Activated CD8-positive, alpha-beta T cell treated with anti-CD3 and anti-CD28 coated beads, Interleukin-2, amount 10 ng/mL, durations not matched to agents 7 days and 5 days (primary cell): Measurements from ENCODE around the gene HHLA2. TPM values are rescaled to one million over a fixed set of nuclear protein-coding genes. Genes with fewer than 3 reads are reported as not detected.
"Not testable (repeated sequence)": the region's sequence is repeated elsewhere in the genome, so short reads cannot be mapped to it uniquely, and the experiment has no call there.

Experiments
- ATAC-seq: fragments of 150-1000 bp; cut with Tn5 transposase; one replicate; pipeline ENCODE4 v1.10.0; 2021; ENCODE audit warnings: moderate library complexity
- CTCF ChIA-PET: fragments of 350-600 bp; sonication (Branson Sonifier 250); formaldehyde crosslinking; loops from one replicate; lab custom pipeline; 2021; ENCODE audit warnings: antibody characterized with exemption; lab: Charles Lee
- POLR2A ChIA-PET: fragments of 350-600 bp; sonication (Branson Sonifier 250); formaldehyde crosslinking; loops from one replicate; lab custom pipeline; 2021; ENCODE audit warnings: antibody characterized with exemption; lab: Charles Lee
- DNase-seq: peaks from one replicate; pipeline ENCODE4 v3.0.0-alpha.2; 2020
- H3K27ac Mint-ChIP-seq: one replicate; pipeline ENCODE4 v1.8.0; 2021; ENCODE audit warnings: mild to moderate bottlenecking, mixed read lengths
- H3K27me3 Mint-ChIP-seq: one replicate; pipeline ENCODE4 v1.8.0; 2021; ENCODE audit warnings: low read depth, mixed read lengths
- H3K36me3 Mint-ChIP-seq: one replicate; pipeline ENCODE4 v1.8.0; 2021; ENCODE audit warnings: low read depth, mixed read lengths
- H3K4me1 Mint-ChIP-seq: one replicate; pipeline ENCODE4 v1.8.0; 2021; ENCODE audit warnings: low read depth, mixed read lengths
- H3K4me3 Mint-ChIP-seq: one replicate; pipeline ENCODE4 v1.8.0; 2021; ENCODE audit warnings: mild to moderate bottlenecking, mixed read lengths
- H3K9me3 Mint-ChIP-seq: one replicate; pipeline ENCODE4 v1.8.0; 2022; ENCODE audit warnings: mixed read lengths; ENCODE audit not compliant: insufficient read depth
- total RNA-seq, 2 experiments: library from RNA; stranded (reverse); gene quantifications; one replicate each; pipeline ENCODE4 v1.2.3, GENCODE V29; 2021

The HHLA2 gene
- total RNA-seq, 2 experiments from 2014 or later, result 3.3 to 3.9 TPM

- DNase-seq, result no peak
- ChIA-PET POLR2A (interaction anchor here (0.6 kb wide), 1 partner anchor 462 kb away, joined by 3 read pairs; no protein-coding TSS in a partner anchor), CTCF (no interaction called here)
- Mint-ChIP-seq H3K4me3 (no peak overlapping the region), H3K36me3 (peaks cover 25% of the 10 kb centered on the region), H3K27ac (no peak overlapping the region), H3K4me1 (peaks cover 19% of the 10 kb centered on the region), H3K27me3 (no peaks in the 10 kb centered on the region), H3K9me3 (peaks cover 19% of the 10 kb centered on the region)
- no peak for ATAC-seq
These were observed 12.4 kb upstream of the HHLA2 start for GRCh38 chr3:108283989-108284388.

DNA sequence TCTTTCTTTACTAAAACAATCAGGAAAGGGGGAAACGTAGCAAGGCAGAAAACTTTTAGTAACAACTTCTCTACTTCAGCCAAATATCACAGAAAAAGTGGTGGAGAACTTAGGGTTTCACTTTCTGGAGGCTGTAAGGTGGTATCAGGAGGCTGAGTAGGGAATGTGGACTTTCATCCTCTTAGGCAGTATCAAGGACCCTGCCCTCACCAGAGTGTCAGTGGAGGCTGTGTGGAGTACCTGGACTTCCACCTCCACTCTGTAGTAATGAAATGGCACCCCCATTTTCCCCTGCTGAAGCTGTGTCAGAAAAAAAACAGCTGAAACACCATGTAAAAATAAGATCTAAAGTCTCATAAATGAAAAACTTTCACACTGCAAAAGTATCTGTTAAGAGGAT lies 11.2 kb upstream of the HHLA2 start:
- H3K36me3 Mint-ChIP-seq, result peaks cover 20% of the 10 kb centered on the region
- peaks cover 19% of the 10 kb centered on the region for H3K4me1 Mint-ChIP-seq
- H3K9me3 Mint-ChIP-seq, result peaks cover 8% of the 10 kb centered on the region
- CTCF ChIA-PET, result no interaction called here
- H3K4me3 Mint-ChIP-seq, result no peak overlapping the region
- no peaks in the 10 kb centered on the region for H3K27me3 Mint-ChIP-seq
- POLR2A ChIA-PET, result no interaction called here
- DNase-seq (no peak), ATAC-seq (no peak)
- H3K27ac Mint-ChIP-seq, result no peak overlapping the region

GRCh38 chr3:108287146-108287545 lies 9.2 kb upstream of the HHLA2 start:
- H3K27me3 Mint-ChIP-seq, result no peaks in the 10 kb centered on the region
- H3K36me3 Mint-ChIP-seq, result peaks cover 38% of the 10 kb centered on the region
- H3K9me3 Mint-ChIP-seq, result no peaks in the 10 kb centered on the region
- CTCF ChIA-PET, result no interaction called here
- ATAC-seq (no peak), DNase-seq (no peak)
- H3K27ac Mint-ChIP-seq, result no peak overlapping the region
- H3K4me3 Mint-ChIP-seq, result no peak overlapping the region
- POLR2A ChIA-PET, result no interaction called here
- H3K4me1 Mint-ChIP-seq, result peaks cover 34% of the 10 kb centered on the region

DNA sequence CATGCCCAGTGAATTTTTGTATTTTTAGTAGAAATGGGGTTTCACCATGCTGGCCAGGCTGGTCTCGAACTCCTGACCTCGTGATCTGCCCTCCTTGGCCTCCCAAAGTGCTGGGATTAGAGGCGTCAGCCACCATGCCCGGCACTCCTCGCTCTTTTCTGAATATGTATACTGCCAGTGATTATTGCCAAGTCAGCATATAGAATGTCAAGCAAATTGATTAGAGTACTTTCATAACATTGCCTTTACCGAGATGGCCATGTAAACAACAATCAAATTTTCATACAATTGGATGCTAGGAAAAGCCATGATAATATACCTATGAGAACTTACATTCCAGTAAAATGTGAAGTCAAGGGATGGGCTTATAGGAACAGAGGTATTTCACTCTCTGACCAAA lies 8.2 kb upstream of the HHLA2 start:
- ATAC-seq, H3K9me3 Mint-ChIP-seq, POLR2A ChIA-PET, DNase-seq, CTCF ChIA-PET, H3K27me3 Mint-ChIP-seq, H3K27ac Mint-ChIP-seq, H3K4me3 Mint-ChIP-seq: not testable (repeated sequence)
- Mint-ChIP-seq H3K36me3 (peaks cover 38% of the 10 kb centered on the region), H3K4me1 (peaks cover 45% of the 10 kb centered on the region)

DNA sequence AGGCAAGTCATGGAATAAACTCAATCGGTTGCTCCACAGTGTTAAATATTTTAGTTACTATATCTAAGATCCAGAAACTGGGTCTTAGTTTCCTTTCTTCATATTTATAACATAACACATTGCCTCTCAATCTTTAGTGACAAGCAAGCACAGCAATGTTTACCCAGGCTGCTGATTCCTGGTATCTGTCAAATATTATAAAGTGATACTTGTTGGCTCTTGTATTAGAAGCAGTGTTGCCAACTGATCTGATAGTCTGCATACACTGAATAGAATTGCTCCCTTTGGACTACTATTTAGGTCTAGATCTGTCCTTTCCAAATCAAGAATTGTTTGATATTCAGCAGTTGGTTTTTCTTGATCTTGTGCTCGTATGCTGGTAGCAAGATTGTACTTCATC lies 7.2 kb upstream of the HHLA2 start:
- ChIA-PET CTCF (no interaction called here), POLR2A (no interaction called here)
- peaks cover 52% of the 10 kb centered on the region for H3K4me1 Mint-ChIP-seq
- H3K27me3 Mint-ChIP-seq, result no peaks in the 10 kb centered on the region
- no peaks in the 10 kb centered on the region for H3K9me3 Mint-ChIP-seq
- H3K36me3 Mint-ChIP-seq, result peaks cover 38% of the 10 kb centered on the region
- no peak overlapping the region for H3K27ac Mint-ChIP-seq
- ATAC-seq (no peak), DNase-seq (no peak)
- no peak overlapping the region for H3K4me3 Mint-ChIP-seq

GRCh38 chr3:108292450-108292849 lies 3.9 kb upstream of the HHLA2 start:
- peak overlapping the region; percentile 83 for H3K27ac Mint-ChIP-seq
- H3K4me1 Mint-ChIP-seq, result peaks cover 66% of the 10 kb centered on the region
- peak overlapping the region; percentile 61 for H3K4me3 Mint-ChIP-seq
- ATAC-seq (peak; percentile 4), DNase-seq (no peak)
- no peaks in the 10 kb centered on the region for H3K9me3 Mint-ChIP-seq
- POLR2A ChIA-PET, result interaction anchor here (2.9 to 3.3 kb wide), 2 partner anchors 69 to 166 kb away, joined by 18 to 31 read pairs; partner anchors contain the start of gene IFT57
- no peaks in the 10 kb centered on the region for H3K27me3 Mint-ChIP-seq
- CTCF ChIA-PET, result interaction anchor here (0.9 to 3.8 kb wide), 8 partner anchors 9 to 663 kb away, joined by 3 to 20 read pairs (median 4); no protein-coding TSS in a partner anchor
- peaks cover 26% of the 10 kb centered on the region for H3K36me3 Mint-ChIP-seq

DNA sequence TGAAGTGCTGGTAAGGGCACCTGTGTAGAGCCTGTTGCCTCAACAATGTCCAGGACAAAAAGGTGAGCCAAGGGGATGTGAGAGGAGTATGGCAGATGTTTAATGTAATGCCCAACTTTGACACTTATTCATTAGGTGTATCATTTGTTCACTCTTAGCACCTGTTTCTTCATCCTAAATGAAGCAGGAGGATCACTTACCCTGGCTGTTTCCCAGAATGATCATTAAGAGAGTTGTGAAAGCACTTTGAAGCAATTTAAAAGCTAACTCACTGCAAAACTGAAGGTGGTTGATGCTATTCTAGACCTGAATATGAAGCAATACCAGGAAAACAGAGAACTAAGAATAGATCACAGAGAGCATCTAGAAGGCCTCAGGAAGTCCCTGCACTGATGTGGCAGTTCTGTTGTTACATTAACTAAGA lies 3.4 kb upstream of the HHLA2 start:
- no peaks in the 10 kb centered on the region for H3K9me3 Mint-ChIP-seq
- H3K27me3 Mint-ChIP-seq, result no peaks in the 10 kb centered on the region
- peaks cover 23% of the 10 kb centered on the region for H3K36me3 Mint-ChIP-seq
- H3K27ac Mint-ChIP-seq, result peak overlapping the region; percentile 83
- no peak for DNase-seq
- peaks cover 70% of the 10 kb centered on the region for H3K4me1 Mint-ChIP-seq
- ChIA-PET CTCF (interaction anchor here (1.1 to 3.8 kb wide), 8 partner anchors 8 to 664 kb away, joined by 3 to 20 read pairs (median 4); no protein-coding TSS in a partner anchor), POLR2A (interaction anchor here (1.0 to 3.3 kb wide), 4 partner anchors 12 to 297 kb away, joined by 3 to 31 read pairs (median 11); partner anchors contain the start of genes CIP2A, DZIP3 and IFT57)
- peak overlapping the region; percentile 61 for H3K4me3 Mint-ChIP-seq
- peak; percentile 87 for ATAC-seq

- no peaks in the 10 kb centered on the region for H3K9me3 Mint-ChIP-seq
- ATAC-seq (peak; percentile 65), DNase-seq (peak; percentile 46)
- ChIA-PET CTCF (interaction anchor here (0.7 to 3.8 kb wide), 9 partner anchors 8 to 250 kb away, joined by 3 to 20 read pairs (median 3); no protein-coding TSS in a partner anchor), POLR2A (interaction anchor here (0.6 to 3.3 kb wide), 10 partner anchors 9 to 296 kb away, joined by 3 to 31 read pairs (median 4); partner anchors contain the start of genes CIP2A, DZIP3 and IFT57)
- peak overlapping the region; percentile 61 for H3K4me3 Mint-ChIP-seq
- H3K27me3 Mint-ChIP-seq, result no peaks in the 10 kb centered on the region
- H3K27ac Mint-ChIP-seq, result peak overlapping the region; percentile 83
- H3K36me3 Mint-ChIP-seq, result peaks cover 23% of the 10 kb centered on the region
- peaks cover 74% of the 10 kb centered on the region for H3K4me1 Mint-ChIP-seq
These were observed 2.5 kb upstream of the HHLA2 start for GRCh38 chr3:108293858-108294257.

GRCh38 chr3:108295421-108296175 lies 750 bp upstream of the HHLA2 start:
- H3K4me1 Mint-ChIP-seq, result peaks cover 90% of the 10 kb centered on the region
- POLR2A ChIA-PET, result interaction anchor here (0.6 kb wide), 1 partner anchor 212 kb away, joined by 4 read pairs; no protein-coding TSS in a partner anchor
- no peak overlapping the region for H3K4me3 Mint-ChIP-seq
- no peaks in the 10 kb centered on the region for H3K9me3 Mint-ChIP-seq
- no peaks in the 10 kb centered on the region for H3K27me3 Mint-ChIP-seq
- ATAC-seq, result no peak
- no peak overlapping the region for H3K27ac Mint-ChIP-seq
- CTCF ChIA-PET, result interaction anchor here (3.8 kb wide), 1 partner anchor 72 kb away, joined by 20 read pairs; no protein-coding TSS in a partner anchor
- no peak for DNase-seq
- peaks cover 19% of the 10 kb centered on the region for H3K36me3 Mint-ChIP-seq

DNA sequence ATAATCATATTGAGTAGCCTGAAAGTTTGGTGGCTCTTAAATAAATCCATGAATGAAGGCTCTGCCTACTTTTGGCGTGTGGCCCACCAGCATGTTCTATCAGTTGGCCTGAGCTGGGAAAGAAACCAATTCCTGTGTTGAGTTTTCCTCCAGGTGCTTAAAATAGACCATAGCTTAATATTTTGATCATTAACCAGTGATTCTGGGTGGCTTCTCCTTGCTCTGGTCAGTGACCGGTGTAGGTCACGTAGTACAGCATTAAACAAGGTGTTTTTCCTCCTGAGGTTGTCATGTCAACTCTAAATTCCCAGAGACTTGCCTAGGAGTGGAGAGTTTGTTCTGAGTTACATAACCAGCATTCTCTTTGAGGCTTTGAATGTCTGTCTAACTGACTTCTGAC lies 1.3 kb downstream of the HHLA2 start:
- Mint-ChIP-seq H3K27ac (no peak overlapping the region), H3K36me3 (peaks cover 5% of the 10 kb centered on the region), H3K9me3 (no peaks in the 10 kb centered on the region), H3K4me1 (peaks cover 91% of the 10 kb centered on the region), H3K4me3 (no peak overlapping the region), H3K27me3 (no peaks in the 10 kb centered on the region)
- CTCF ChIA-PET, result interaction anchor here (1.9 to 2.2 kb wide), 2 partner anchors 15 to 180 kb away, joined by 4 to 5 read pairs; no protein-coding TSS in a partner anchor
- DNase-seq (no peak), ATAC-seq (no peak)
- POLR2A ChIA-PET, result interaction anchor here (0.5 kb wide), 1 partner anchor 135 kb away, joined by 4 read pairs; no protein-coding TSS in a partner anchor

DNA sequence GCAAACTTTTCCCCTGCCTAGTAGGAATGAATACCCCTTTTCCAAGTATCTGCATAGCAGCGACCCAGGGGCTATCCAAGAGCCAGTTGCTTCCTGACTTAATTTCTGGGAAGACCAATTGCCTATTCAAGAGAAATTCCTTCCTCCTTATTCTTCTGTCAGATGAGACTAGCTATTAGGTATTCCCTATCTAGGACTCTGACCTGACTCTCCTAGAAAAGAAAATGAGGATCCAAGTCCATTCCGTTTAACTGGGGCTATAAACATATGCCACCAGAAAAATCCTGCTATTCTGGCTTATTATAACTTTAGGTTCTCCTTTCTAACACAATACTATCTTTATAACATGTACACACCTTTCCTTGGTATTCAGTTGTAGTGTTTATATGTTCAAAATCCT lies 1.7 kb downstream of the HHLA2 start:
- H3K4me1 Mint-ChIP-seq, result peaks cover 91% of the 10 kb centered on the region
- peaks cover 5% of the 10 kb centered on the region for H3K36me3 Mint-ChIP-seq
- ChIA-PET POLR2A (interaction anchor here (0.5 to 5.5 kb wide), 2 partner anchors 75 to 134 kb away, joined by 4 to 20 read pairs; partner anchors contain the start of gene IFT57), CTCF (interaction anchor here (1.3 to 2.2 kb wide), 3 partner anchors 15 to 179 kb away, joined by 4 to 5 read pairs (median 5); no protein-coding TSS in a partner anchor)
- H3K9me3 Mint-ChIP-seq, result no peaks in the 10 kb centered on the region
- DNase-seq (no peak), ATAC-seq (no peak)
- H3K27ac Mint-ChIP-seq, result no peak overlapping the region
- no peaks in the 10 kb centered on the region for H3K27me3 Mint-ChIP-seq
- H3K4me3 Mint-ChIP-seq, result no peak overlapping the region
